GM15510 (cell line): ENCODE results near the gene CALML6.

Experiments
- POLR2A ChIP-seq: IDR thresholded peaks from 3 replicates; pipeline ENCODE4 v1.6.1; 2011; ENCODE audit warnings: borderline replicate concordance; ENCODE audit not compliant: insufficient read length; ENCODE audit errors: extremely low read depth

CALML6 gene

GRCh38 chr1:1899967-1900327, 15.1 kb upstream of the CALML6 start:
- no peak for TF ChIP-seq POLR2A

- TF ChIP-seq POLR2A = no peak
These were observed 14.0 kb upstream of the CALML6 start for GRCh38 chr1:1900883-1901640.

- no peak for TF ChIP-seq POLR2A
These were observed 13.3 kb upstream of the CALML6 start for GRCh38 chr1:1901641-1902294.

- no peak for TF ChIP-seq POLR2A
These were observed 11.8 kb upstream of the CALML6 start for GRCh38 chr1:1903224-1903623.

- no peak for TF ChIP-seq POLR2A
These were observed 8.6 kb upstream of the CALML6 start for GRCh38 chr1:1906185-1907097.

GRCh38 chr1:1907098-1907736, 7.8 kb upstream of the CALML6 start:
- TF ChIP-seq POLR2A = no peak

GRCh38 chr1:1908506-1908791, 6.6 kb upstream of the CALML6 start:
- TF ChIP-seq POLR2A = no peak

GRCh38 chr1:1910033-1910465, 5.0 kb upstream of the CALML6 start:
- no peak for TF ChIP-seq POLR2A

- no peak for TF ChIP-seq POLR2A
These were observed 4.3 kb upstream of the CALML6 start for GRCh38 chr1:1910651-1911331.

- TF ChIP-seq POLR2A = no peak
These were observed 3.6 kb upstream of the CALML6 start for GRCh38 chr1:1911350-1912041.

- no peak for TF ChIP-seq POLR2A
These were observed 724 bp upstream of the CALML6 start for GRCh38 chr1:1914101-1914970.

GRCh38 chr1:1915911-1916840, 1.1 kb downstream of the CALML6 start:
- TF ChIP-seq POLR2A = no peak
